A172 (cell line): ENCODE results near the gene CHDH. TPM values are rescaled to one million over a fixed set of nuclear protein-coding genes. Genes with fewer than 3 reads are reported as not detected.

Experiments used
- DNase-seq: peaks from one replicate; pipeline ENCODE4 v3.0.0-alpha.2; 2015; ENCODE audit warnings: low spot score
- total RNA-seq: library from RNA; depleted of rRNA; stranded (reverse); fragments of >200 nt; shearing (Covaris generic); gene quantifications from 2 replicates; pipeline ENCODE4 v1.2.3, GENCODE V29; 2014

CHDH gene
- total RNA-seq, 1 experiment from 2014 or later: 0.67 TPM

DNA sequence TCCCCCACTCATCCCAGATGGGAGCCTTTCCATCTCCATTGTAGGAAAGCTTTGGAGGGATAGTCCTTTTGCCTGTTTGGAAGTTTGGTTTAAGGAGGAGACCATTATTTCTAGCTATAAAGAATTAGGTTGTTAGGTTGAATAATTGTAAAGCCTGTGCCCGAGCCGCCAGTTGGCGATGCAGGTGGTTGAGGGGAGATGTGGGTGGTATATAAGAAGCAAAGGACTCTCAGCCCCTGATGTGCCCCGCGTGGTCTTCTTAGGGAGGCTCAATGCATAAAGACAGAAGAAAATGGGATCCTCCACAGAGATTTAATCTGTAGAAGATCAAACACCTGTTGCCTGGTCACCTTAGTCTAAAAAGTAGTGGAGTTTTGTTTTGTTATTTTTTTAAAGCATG lies 55.7 kb downstream of the CHDH start:
- no peak for DNase-seq

GRCh38 chr3:53789459-53789858 lies 56.8 kb downstream of the CHDH start:
- DNase-seq: no peak

DNA sequence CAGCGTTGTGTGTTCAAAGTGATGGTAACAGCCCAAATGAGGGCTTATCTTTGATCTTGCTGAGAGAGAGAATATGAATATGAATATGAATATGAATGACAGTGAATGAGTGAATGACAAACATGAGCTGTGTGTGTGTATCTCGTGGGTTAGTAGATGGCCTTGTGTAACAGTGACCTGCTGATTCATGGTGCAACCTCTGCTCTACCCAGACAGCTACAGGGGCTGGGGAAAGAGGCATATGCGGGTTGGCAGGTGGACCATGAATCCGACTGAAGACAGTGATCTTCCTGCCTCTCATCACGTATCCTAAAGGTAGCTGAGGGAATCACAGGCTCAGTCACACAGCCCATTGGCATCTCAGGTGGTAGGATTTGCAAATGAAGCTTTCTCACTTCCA lies 58.2 kb downstream of the CHDH start:
- DNase-seq: no peak

DNA sequence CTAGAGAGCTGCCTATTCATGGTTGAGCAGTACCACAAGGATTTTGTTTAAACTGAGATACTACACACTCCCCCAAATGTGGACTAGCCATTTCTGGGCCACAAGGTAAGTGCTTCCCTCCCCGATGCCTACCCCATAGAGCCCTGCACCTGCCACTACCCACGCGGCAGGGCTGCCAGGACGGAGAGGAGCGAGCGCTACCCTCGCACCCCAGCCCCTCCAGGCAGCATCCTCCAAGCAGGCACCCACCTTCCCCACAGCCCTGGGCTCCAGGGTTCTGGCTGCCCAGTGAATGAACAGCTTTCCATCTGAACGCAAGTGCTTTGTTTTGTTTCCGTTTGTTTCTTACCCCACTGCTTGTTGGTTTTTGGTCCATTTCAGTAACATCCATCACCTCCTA lies 59.2 kb downstream of the CHDH start:
- DNase-seq: no peak

DNA sequence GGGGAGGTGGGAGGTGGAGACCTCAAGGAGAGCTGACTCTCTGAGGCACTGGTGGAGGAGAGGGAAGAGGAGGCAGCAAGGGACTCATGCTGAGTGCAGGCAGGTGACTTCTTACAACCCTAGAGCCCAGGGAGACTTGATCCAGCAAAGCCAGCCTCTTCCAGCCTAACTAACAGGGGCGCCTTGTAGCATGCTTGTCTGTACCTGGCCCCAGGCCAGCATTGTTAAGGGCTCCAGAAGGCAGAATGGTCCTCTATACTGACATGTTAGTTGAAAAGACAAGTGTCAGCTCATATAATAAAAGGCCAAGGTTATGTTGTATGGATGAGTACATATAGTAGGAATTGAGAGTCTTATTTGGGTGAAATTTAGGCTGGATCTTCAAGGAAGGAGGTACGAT lies 65.4 kb downstream of the CHDH start:
- DNase-seq: no peak

DNA sequence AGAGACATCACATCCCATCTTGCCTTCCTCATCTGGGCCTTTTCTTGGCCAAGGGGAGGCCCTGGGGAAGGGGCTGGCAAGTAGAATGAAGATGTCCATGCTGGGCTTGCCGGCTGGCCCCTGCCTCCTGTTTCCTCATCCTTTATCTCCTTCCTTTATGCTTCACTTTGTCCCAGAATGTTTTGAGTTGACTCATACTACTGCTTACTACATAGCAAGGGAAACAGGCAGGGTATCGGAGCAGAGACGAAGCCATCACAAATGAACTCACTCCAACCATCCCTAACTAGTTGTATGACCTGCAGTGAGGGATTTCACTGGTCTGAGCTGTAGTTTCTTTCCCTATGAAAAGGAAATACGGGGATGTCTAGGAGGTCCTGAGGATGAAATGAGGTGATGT lies 66.0 kb downstream of the CHDH start:
- no peak for DNase-seq

DNA sequence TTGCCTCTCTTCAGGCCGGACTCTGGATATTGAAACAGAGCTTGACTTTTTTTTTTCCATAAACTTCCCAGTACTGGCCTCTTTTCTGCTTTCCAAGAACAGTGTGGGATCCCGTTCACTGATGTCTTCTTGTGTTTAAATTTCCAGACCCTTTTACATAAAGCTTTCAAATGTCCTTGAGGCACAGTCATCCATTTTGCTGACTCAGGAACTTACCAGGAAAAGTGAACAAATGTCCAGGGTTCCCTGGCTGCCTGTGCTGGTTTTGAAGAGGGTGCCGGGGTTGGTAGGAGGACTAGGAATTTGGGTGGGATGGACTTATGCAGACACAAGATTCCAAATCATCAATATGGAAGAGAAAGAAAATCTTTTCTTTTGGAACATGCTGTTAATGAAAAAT lies 68.1 kb downstream of the CHDH start:
- no peak for DNase-seq

- DNase-seq: no peak
Measured at GRCh38 chr3:53777468-53777867, 68.8 kb downstream of the CHDH start.

- no peak for DNase-seq
Measured at GRCh38 chr3:53776494-53777101, 69.6 kb downstream of the CHDH start.

- DNase-seq: no peak
Measured at GRCh38 chr3:53775834-53776251, 70.4 kb downstream of the CHDH start.

DNA sequence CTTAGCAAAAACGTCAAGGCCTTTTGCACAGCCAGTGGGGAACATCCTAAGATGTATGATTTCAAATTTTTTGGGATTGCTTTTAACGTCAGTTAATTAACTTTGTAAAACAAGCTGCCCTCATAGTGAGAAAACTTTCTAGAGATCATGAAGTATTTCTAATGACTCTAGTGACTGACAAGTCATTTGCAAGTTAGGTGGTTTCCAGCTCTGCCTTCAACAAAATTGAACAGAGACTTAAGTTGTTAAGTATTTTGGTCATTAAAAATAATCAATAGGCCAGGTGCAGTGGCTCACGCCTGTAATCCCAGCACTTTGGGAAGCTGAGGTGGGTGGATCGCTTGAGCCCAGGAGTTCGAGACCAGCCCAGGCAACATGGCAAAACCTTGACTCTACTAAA lies 71.2 kb downstream of the CHDH start:
- no peak for DNase-seq

DNA sequence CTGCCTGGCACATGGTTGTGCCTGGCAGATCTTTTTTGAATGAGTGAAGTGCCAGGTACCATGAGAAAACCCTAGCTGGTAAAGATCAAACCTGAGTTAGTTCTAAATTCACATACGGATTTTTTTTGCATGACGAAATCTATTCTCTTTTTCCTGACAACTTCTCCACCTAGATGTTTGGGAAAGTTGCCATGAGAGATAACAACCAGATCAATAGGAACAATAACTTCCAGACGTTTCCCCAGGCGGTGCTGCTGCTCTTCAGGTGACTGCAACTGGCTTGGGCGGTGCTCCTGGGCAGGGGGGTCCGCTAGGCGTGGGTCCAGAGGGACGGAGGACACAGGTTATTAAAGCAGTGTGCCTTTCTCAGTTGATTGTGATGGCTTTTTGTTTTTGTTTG lies 71.8 kb downstream of the CHDH start:
- no peak for DNase-seq

GRCh38 chr3:53773611-53774368 lies 72.4 kb downstream of the CHDH start:
- DNase-seq: peak; percentile 16

DNA sequence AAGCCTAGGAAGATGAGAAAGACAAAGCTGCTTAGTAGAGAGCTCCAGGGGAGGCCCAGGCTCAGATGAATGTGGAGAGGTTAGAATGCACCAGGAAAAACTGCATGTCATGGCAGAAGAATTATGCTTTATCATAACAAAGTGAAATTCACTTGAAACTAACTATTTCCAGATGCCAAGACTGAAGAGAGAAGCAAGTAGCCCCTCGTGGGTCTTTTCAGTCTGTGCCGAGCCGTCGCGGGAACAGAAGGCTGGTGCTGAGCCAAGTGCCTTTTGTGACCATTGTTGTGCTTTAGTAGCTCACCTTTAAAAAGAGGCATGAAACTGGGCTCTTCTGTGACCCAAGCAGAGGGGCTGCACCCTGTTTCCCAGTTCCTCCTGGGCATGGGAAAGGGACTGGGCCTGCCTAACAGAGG lies 73.2 kb downstream of the CHDH start:
- no peak for DNase-seq

GRCh38 chr3:53772562-53772961 lies 73.7 kb downstream of the CHDH start:
- no peak for DNase-seq

DNA sequence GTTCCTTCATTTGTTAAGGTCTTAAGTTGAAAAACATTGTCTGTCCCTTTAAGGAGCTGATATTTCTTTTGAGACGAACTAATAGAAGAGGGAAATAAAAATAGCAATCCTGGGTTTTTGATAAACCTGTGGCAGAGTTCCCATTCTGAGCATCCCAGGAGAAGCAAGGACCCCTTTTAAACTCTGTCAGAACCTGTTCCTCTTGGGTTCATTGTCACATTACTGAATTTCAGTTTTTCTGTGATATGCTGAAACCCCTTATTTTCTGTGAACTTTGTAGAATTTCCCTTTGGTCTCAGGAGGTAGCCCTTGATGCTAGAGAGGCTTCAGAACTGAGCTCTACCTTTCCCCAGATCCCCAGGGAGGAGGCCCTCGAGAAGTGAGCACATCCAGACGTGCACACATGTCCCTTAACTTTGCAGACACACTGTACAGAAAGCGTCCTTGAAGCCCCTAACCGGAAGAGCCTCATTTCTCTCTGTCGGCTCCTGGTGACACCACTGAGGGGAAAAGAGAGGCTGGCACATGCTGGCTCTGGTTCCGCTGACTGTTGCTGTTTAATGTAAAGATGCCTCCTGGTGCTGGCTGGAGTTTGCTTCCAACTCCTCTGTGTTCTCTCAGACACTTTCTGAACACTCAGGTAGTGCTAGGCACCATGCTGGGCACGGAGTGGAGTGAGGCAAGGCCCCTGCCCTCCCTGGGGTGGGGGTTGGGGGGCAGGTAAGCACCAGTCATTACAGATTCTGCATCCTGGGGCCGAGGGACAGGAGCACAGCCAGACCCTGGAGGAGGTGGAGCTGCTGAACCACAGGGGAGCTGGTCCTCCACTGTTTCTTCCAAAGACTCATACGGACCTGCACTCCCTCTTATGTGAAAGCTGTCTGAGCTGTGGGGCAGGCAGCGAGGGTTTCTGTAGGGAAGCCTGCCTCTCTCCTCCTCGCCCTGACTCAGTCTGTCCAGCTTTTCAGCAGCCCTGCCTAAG lies 77.5 kb downstream of the CHDH start:
- DNase-seq: no peak

DNA sequence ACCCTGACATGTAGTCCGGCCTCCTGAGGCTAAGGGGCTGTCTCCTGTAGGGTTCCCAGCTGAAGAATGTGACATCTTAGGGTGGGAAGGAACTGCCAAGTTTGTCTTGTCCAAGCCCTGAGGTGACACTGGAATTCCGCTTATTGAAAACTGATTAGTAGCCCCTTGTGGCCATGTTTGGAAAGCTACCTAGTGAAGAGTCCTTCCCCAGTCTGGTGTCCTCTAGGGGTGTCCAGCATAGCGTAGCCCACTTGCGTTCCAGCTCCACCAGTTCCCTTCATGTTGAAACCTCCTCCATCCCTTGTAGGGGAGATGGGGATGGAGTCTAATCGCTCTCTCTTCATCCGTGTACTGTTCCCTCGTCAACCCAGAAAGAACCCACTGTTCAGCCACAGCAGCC lies 79.5 kb downstream of the CHDH start:
- no peak for DNase-seq

GRCh38 chr3:53765753-53766152 lies 80.5 kb downstream of the CHDH start:
- no peak for DNase-seq

DNA sequence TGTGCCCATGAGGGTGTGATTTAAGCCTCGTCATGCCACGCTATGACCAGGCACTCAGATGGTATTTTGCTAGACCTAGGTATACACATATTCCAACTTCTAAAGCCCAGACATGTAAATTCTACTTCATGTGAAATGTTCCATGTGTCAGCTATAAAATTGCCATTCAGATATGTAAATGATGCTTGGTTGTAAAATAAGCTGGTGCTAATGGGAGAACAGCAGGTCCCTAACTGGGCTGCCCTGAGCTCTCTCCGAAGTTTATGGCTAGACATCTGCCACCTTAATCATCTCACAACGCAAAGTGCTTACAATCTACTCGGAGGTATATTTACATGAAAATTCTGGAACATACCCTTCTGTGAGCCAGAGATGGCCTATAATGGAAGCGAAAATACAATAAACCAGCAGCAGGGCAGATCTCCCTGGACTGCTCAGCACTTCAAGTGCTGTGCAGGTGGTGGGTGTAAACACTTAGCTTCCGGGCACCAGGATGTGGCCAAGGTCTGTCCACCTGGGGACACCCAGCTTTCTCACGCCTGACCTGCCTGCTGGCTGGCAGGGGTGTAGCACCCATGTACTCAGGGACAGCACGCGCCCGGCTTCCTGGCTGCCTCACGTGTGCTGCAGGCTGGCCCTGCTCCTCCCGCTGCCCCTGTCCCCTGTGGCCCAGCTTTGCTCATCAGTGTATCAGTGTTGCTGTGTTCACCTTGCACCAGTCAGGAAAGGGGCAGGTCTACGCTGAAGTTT lies 82.0 kb downstream of the CHDH start:
- no peak for DNase-seq

DNA sequence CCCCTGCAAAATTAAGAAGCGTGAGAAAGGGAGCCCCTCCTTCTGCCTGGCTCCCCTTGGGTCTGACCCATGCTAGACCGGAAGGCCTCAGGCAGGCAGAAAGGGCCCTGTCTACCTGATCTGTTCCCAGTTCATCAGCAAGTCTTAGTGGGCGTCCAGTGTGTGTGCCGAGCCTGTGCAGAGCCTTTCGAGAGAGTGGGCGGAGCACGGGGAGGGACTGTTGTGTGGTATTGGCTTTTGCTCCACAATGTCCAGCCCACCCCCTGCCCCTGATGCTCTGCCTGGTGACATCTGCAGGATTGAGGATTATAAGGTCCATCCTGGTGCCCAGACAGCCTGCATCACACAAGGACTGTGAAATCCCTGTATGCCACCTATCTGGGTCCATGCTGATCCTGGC lies 82.9 kb downstream of the CHDH start:
- no peak for DNase-seq
